Breast epithelium (tissue), 4 donors: ENCODE results near the gene RBPJ. TPM values are rescaled to one million over a fixed set of nuclear protein-coding genes. Genes with fewer than 3 reads are reported as not detected.

Experiments used
- DNase-seq, 2 donors: peaks; one replicate each; pipeline ENCODE4 v3.0.0-alpha.2; 2019; ENCODE audit warnings: low spot score in 2 of 2
- H3K27ac ChIP-seq, 2 donors: fragments of 200-600 bp; sonication (generic) in 1 of 2; one replicate each; pipeline ENCODE4 v1.5.1; 2016 to 2019; ENCODE audit warnings: mild to moderate bottlenecking in 1 of 2
- H3K27me3 ChIP-seq, 2 donors: fragments of 200-600 bp; sonication (generic) in 1 of 2; one replicate each; pipeline versions ENCODE4 v1.5.1 to v1.6.0; 2017 to 2019; ENCODE audit warnings: control low read depth in 1 of 2, mild to moderate bottlenecking in 1 of 2
- H3K36me3 ChIP-seq: fragments of 200-600 bp; one replicate; pipeline ENCODE4 v1.5.1; 2019
- H3K4me1 ChIP-seq, 2 donors: fragments of 200-600 bp; sonication (generic); one replicate each; pipeline ENCODE4 v1.5.1; 2016 to 2019; ENCODE audit warnings: control low read depth in 1 of 2
- H3K4me3 ChIP-seq, 3 donors: fragments of 200-600 bp; sonication (generic); 1 replicate in 2 of 3; 2 replicates in 1 of 3; pipeline ENCODE4 v1.5.1; 2016 to 2019; ENCODE audit warnings: mild to moderate bottlenecking in 3 of 3, moderate library complexity in 2 of 3
- H3K9me3 ChIP-seq, 2 donors: fragments of 200-600 bp; sonication (generic) in 1 of 2; one replicate each; pipeline ENCODE4 v1.5.1; 2016 to 2019; ENCODE audit warnings: control low read depth in 1 of 2
- CTCF ChIP-seq, 3 donors: fragments of 450-650 bp; IDR thresholded peaks; one replicate each; pipeline ENCODE4 v1.5.1; 2016 to 2017; ENCODE audit warnings: antibody characterized with exemption in 3 of 3, mild to moderate bottlenecking in 3 of 3, moderate library complexity in 3 of 3
- POLR2A ChIP-seq: fragments of 450-650 bp; IDR thresholded peaks from one replicate; pipeline ENCODE4 v1.6.1; 2016; ENCODE audit warnings: antibody characterized with exemption, mild to moderate bottlenecking, moderate library complexity
- POLR2AphosphoS5 ChIP-seq, 3 donors: sonication (generic); formaldehyde crosslinking; IDR thresholded peaks; one replicate each; pipeline ENCODE4 v1.6.1; 2017; ENCODE audit warnings: antibody characterized with exemption in 3 of 3
- intact Hi-C: fragments of 100-400 bp; cut with DNase I; formaldehyde crosslinking; loops from one replicate; pipeline ENCODE4 v1.15.1; 2023; ENCODE audit warnings: low total_unique reads
- total RNA-seq, 3 donors: library from RNA; depleted of rRNA; stranded (reverse); fragments of >200 nt; gene quantifications; one replicate each; pipeline ENCODE4 v1.1.0, GENCODE V29; 2016

The RBPJ gene
- total RNA-seq, 3 donors from 2014 or later = 64.9 to 143 (median 88.7) TPM

GRCh38 chr4:26441771-26442170 lies 121.0 kb downstream of the RBPJ start:
- no peak for DNase-seq
- Histone ChIP-seq H3K4me3 (no peak overlapping the region), H3K36me3 (no peaks in the 10 kb centered on the region), H3K9me3 (no peaks in the 10 kb centered on the region), H3K27me3 (no peaks in the 10 kb centered on the region), H3K27ac (no peak overlapping the region), H3K4me1 (no peaks in the 10 kb centered on the region)
- intact Hi-C loops = no loop called here
- TF ChIP-seq POLR2A = no peak
- TF ChIP-seq CTCF (IDR thresholded peaks at IDR 0.05) = no peak
- TF ChIP-seq POLR2AphosphoS5 (IDR thresholded peaks at IDR 0.05) = no peak

- DNase-seq = no peak
- Histone ChIP-seq H3K27ac (no peak overlapping the region), H3K9me3 (no peaks in the 10 kb centered on the region), H3K4me1 (no peaks in the 10 kb centered on the region), H3K27me3 (no peaks in the 10 kb centered on the region), H3K36me3 (no peaks in the 10 kb centered on the region), H3K4me3 (no peak overlapping the region)
- TF ChIP-seq POLR2AphosphoS5 (IDR thresholded peaks at IDR 0.05) (no peak), CTCF (IDR thresholded peaks at IDR 0.05) (no peak), POLR2A (no peak)
- intact Hi-C loops = no loop called here
Observed at GRCh38 chr4:26447378-26447777, 126.6 kb downstream of the RBPJ start.

GRCh38 chr4:26450418-26450817 lies 129.6 kb downstream of the RBPJ start:
- H3K36me3 ChIP-seq = no peaks in the 10 kb centered on the region
- intact Hi-C loops = no loop called here
- no peaks in the 10 kb centered on the region for H3K4me1 ChIP-seq
- no peaks in the 10 kb centered on the region for H3K27me3 ChIP-seq
- DNase-seq = no peak
- H3K9me3 ChIP-seq = peaks cover 3 to 5% of the 10 kb centered on the region in 2 donors
- TF ChIP-seq POLR2A (no peak), CTCF (IDR thresholded peaks at IDR 0.05) (no peak), POLR2AphosphoS5 (IDR thresholded peaks at IDR 0.05) (no peak)
- no peak overlapping the region for H3K27ac ChIP-seq
- H3K4me3 ChIP-seq = no peak overlapping the region

- Histone ChIP-seq H3K27me3 (no peaks in the 10 kb centered on the region), H3K4me3 (no peak overlapping the region), H3K4me1 (no peaks in the 10 kb centered on the region), H3K36me3 (no peaks in the 10 kb centered on the region), H3K9me3 (peaks cover 3 to 5% of the 10 kb centered on the region in 2 donors), H3K27ac (no peak overlapping the region)
- DNase-seq = no peak
- no peak for TF ChIP-seq CTCF (IDR thresholded peaks at IDR 0.05)
- no peak for TF ChIP-seq POLR2A
- no peak for TF ChIP-seq POLR2AphosphoS5 (IDR thresholded peaks at IDR 0.05)
- intact Hi-C loops = no loop called here
Observed at GRCh38 chr4:26451597-26451996, 130.8 kb downstream of the RBPJ start.

GRCh38 chr4:26452565-26453531 lies 132.0 kb downstream of the RBPJ start:
- Histone ChIP-seq H3K9me3 (peaks cover 3 to 5% of the 10 kb centered on the region in 2 donors), H3K4me1 (no peaks in the 10 kb centered on the region), H3K4me3 (no peak overlapping the region), H3K27ac (no peak overlapping the region), H3K36me3 (no peaks in the 10 kb centered on the region), H3K27me3 (no peaks in the 10 kb centered on the region)
- TF ChIP-seq POLR2A (no peak), POLR2AphosphoS5 (IDR thresholded peaks at IDR 0.05) (no peak), CTCF (IDR thresholded peaks at IDR 0.05) (no peak)
- intact Hi-C loops = no loop called here
- DNase-seq = no peak
